SU-DHL-6 (cell line): ENCODE results near the gene RBX1.

Source experiments
- H2AFZ ChIP-seq: fragments of 200-600 bp; sonication (generic); 2 replicates; pipeline ENCODE4 v1.6.1; 2014; ENCODE audit warnings: low read depth, mild to moderate bottlenecking, moderate library complexity, mixed read lengths, antibody characterized with exemption, low read length; ENCODE audit not compliant: severe bottlenecking
- H3F3A ChIP-seq: fragments of 200-600 bp; shearing (Covaris generic); 2 replicates; pipeline ENCODE4 v1.6.0; 2016; ENCODE audit warnings: antibody characterized with exemption, mild to moderate bottlenecking; ENCODE audit not compliant: insufficient read depth
- H3K27ac ChIP-seq: fragments of 200-600 bp; sonication (generic); 2 replicates; pipeline ENCODE4 v1.5.1; 2016; ENCODE audit warnings: low read depth, mild to moderate bottlenecking, low read length, moderate library complexity, mixed read lengths
- H3K27me3 ChIP-seq: fragments of 200-600 bp; sonication (generic), shearing (Covaris generic); 2 replicates; pipeline ENCODE4 v1.6.0; 2014; ENCODE audit warnings: mild to moderate bottlenecking, low read length
- H3K36me3 ChIP-seq: fragments of 200-600 bp; sonication (generic); 2 replicates; pipeline ENCODE4 v1.6.1; 2014; ENCODE audit warnings: mild to moderate bottlenecking, low read length, mixed read lengths
- H3K4me2 ChIP-seq: fragments of 300-600, 200-600 bp; shearing (Covaris generic), sonication (generic); 2 replicates; pipeline ENCODE4 v1.6.0; 2014; ENCODE audit warnings: low read length, low read depth, mild to moderate bottlenecking; ENCODE audit not compliant: poor library complexity, severe bottlenecking
- H3K4me3 ChIP-seq: fragments of 200-600 bp; sonication (generic); 2 replicates; pipeline ENCODE4 v1.5.1; 2014; ENCODE audit warnings: antibody characterized with exemption, low read length, mild to moderate bottlenecking, mixed read lengths; ENCODE audit not compliant: insufficient read depth, poor library complexity, severe bottlenecking
- H3K79me2 ChIP-seq: fragments of 200-600 bp; sonication (generic); 2 replicates; pipeline ENCODE4 v1.6.1; 2014; ENCODE audit warnings: mild to moderate bottlenecking, low read length, moderate library complexity; ENCODE audit not compliant: insufficient read depth
- H3K9ac ChIP-seq: fragments of 200-600 bp; sonication (generic); 2 replicates; pipeline ENCODE4 v1.7.0; 2014; ENCODE audit warnings: mild to moderate bottlenecking, low read length
- H3K9me2 ChIP-seq: fragments of 200-600 bp; sonication (generic); replicated peaks from 2 replicates; pipeline ENCODE4 v1.6.1; 2014; ENCODE audit warnings: low read length; ENCODE audit not compliant: insufficient read depth
- H3K9me3 ChIP-seq: fragments of 200-600 bp; sonication (generic); 2 replicates; pipeline ENCODE4 v1.6.1; 2014; ENCODE audit warnings: low read length, mixed read lengths; ENCODE audit not compliant: insufficient read depth
- H4K20me1 ChIP-seq: fragments of 200-600 bp; sonication (generic); 2 replicates; pipeline ENCODE4 v1.6.1; 2014; ENCODE audit warnings: low read depth, mild to moderate bottlenecking, antibody characterized with exemption, low read length, moderate library complexity, mixed read lengths
- EZH2phosphoT487 ChIP-seq: fragments of 200-600 bp; sonication (generic), shearing (Covaris generic); conservative IDR thresholded peaks from 2 replicates; pipeline ENCODE4 v1.6.1; 2018; ENCODE audit warnings: mild to moderate bottlenecking, antibody characterized with exemption, low read length, moderate library complexity, mixed read lengths
- TF ChIP-seq, protein P1 (sequence below): fragments of 200-600 bp; sonication (generic); IDR thresholded peaks from one replicate; pipeline ENCODE4 v1.5.1; 2017; ENCODE audit warnings: antibody characterized with exemption, mild to moderate bottlenecking, low read length, moderate library complexity; ENCODE audit not compliant: insufficient read depth, poor library complexity, severe bottlenecking

The RBX1 gene

DNA sequence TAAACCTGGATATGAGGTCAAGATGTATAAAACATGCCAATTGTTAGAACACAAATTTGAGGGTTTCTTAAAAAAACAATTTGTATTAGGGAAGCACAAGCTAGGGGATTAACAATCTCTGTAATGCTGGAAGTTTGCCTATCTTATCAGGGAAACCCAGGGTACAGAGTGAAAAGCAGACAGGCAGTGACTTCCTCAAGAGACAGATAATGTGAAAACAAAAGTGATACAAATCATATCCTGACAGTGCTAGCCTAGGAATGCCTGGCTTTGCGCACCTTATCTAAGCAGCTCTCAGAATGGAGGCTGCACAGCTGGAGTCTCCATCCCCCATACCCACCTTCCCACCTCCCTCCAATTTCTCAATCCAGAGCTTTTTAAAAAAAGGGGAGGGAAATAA is 22.5 kb upstream of the RBX1 start:
- TF ChIP-seq, protein P1, sequence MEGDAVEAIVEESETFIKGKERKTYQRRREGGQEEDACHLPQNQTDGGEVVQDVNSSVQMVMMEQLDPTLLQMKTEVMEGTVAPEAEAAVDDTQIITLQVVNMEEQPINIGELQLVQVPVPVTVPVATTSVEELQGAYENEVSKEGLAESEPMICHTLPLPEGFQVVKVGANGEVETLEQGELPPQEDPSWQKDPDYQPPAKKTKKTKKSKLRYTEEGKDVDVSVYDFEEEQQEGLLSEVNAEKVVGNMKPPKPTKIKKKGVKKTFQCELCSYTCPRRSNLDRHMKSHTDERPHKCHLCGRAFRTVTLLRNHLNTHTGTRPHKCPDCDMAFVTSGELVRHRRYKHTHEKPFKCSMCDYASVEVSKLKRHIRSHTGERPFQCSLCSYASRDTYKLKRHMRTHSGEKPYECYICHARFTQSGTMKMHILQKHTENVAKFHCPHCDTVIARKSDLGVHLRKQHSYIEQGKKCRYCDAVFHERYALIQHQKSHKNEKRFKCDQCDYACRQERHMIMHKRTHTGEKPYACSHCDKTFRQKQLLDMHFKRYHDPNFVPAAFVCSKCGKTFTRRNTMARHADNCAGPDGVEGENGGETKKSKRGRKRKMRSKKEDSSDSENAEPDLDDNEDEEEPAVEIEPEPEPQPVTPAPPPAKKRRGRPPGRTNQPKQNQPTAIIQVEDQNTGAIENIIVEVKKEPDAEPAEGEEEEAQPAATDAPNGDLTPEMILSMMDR: no peak
- TF ChIP-seq EZH2phosphoT487: no peak
- Histone ChIP-seq H3K4me3 (no peak overlapping the region), H3K4me2 (no peak overlapping the region), H3K9ac (no peak overlapping the region), H3K9me3 (no peaks in the 10 kb centered on the region), H3K9me2 (no peaks in the 10 kb centered on the region), H4K20me1 (no peaks in the 10 kb centered on the region), H3F3A (no peaks in the 10 kb centered on the region), H3K79me2 (no peaks in the 10 kb centered on the region), H2AFZ (no peak overlapping the region), H3K27ac (no peak overlapping the region), H3K36me3 (peaks cover 3% of the 10 kb centered on the region; the same call in 1 of the 2 replicates), H3K27me3 (no peaks in the 10 kb centered on the region)

DNA sequence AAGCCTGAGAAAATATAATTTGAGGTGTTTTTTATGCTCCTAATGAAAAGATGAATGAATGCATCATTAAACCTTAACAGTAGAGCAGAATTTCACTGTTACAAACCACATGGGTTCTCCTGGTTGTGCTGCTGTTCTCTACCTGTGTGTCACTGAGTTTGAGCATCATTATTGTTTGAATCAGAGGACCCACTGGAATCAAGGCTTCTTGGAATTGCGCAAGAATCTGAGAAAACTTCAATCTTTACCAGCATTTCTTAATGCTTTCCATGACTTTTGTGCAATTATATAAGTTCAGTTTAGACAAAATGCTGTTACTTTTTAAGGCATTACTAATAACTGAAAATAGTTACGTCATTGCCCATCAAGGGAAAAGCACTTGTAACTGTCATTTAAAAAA is 18.8 kb upstream of the RBX1 start:
- no peak overlapping the region for H3K4me3 ChIP-seq
- no peaks in the 10 kb centered on the region for H4K20me1 ChIP-seq
- no peaks in the 10 kb centered on the region for H3F3A ChIP-seq
- H3K79me2 ChIP-seq: no peaks in the 10 kb centered on the region
- no peak overlapping the region for H3K9ac ChIP-seq
- no peak overlapping the region for H3K27ac ChIP-seq
- no peaks in the 10 kb centered on the region for H3K9me3 ChIP-seq
- no peaks in the 10 kb centered on the region for H3K27me3 ChIP-seq
- H3K9me2 ChIP-seq: no peaks in the 10 kb centered on the region
- no peak overlapping the region for H3K4me2 ChIP-seq
- H3K36me3 ChIP-seq: no peaks in the 10 kb centered on the region
- no peak overlapping the region for H2AFZ ChIP-seq
- no peak for TF ChIP-seq EZH2phosphoT487
- TF ChIP-seq, protein P1: no peak

DNA sequence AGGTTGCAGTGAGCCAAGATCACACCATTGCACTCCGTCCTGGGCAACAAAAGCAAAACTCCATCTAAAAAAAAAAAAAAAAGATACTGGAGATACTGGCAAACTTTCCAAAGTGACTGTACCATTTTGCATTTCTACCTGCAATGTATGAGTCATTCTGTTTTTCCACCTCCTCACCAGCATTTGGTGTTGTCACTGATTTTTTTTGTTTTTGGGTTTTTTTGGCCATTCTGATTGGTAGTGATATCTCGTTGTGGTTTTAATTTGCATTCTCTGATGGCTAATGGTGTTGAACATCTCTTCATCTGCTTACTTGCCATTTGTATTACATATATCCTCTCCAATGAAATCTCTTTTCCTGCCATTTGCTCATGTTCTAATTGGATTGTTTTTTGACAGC is 12.0 kb upstream of the RBX1 start:
- no peaks in the 10 kb centered on the region for H3K9me3 ChIP-seq
- H2AFZ ChIP-seq: no peak overlapping the region
- no peaks in the 10 kb centered on the region for H3K36me3 ChIP-seq
- no peak overlapping the region for H3K4me2 ChIP-seq
- H3K9me2 ChIP-seq: no peaks in the 10 kb centered on the region
- H3K79me2 ChIP-seq: no peaks in the 10 kb centered on the region
- no peak overlapping the region for H3K9ac ChIP-seq
- H3K27ac ChIP-seq: no peak overlapping the region
- H3K27me3 ChIP-seq: no peaks in the 10 kb centered on the region
- TF ChIP-seq, protein P1: no peak
- TF ChIP-seq EZH2phosphoT487: no peak
- no peaks in the 10 kb centered on the region for H4K20me1 ChIP-seq
- no peak overlapping the region for H3K4me3 ChIP-seq
- no peaks in the 10 kb centered on the region for H3F3A ChIP-seq
